RPMI7951 (cell line): ENCODE data around the gene KLK11. TPM values are rescaled to one million over a fixed set of nuclear protein-coding genes. Genes with fewer than 3 reads are reported as not detected.

Experiments used
- DNase-seq: peaks from one replicate; pipeline ENCODE4 v3.0.0-alpha.2; 2012; ENCODE audit warnings: low read depth
- total RNA-seq: library from RNA; depleted of rRNA; stranded (reverse); fragments of >200 nt; shearing (Covaris generic); gene quantifications from 2 replicates; pipeline ENCODE4 v1.2.3, GENCODE V29; 2014

KLK11 gene
- total RNA-seq, 1 experiment from 2014 or later = not detected

- peak; percentile 16 for DNase-seq
Measured at GRCh38 chr19:51029718-51030117, 3.3 kb upstream of the KLK11 start.

- no peak for DNase-seq
Measured at GRCh38 chr19:51027873-51028272, 1.5 kb upstream of the KLK11 start.

GRCh38 chr19:51027126-51027806 lies 850 bp upstream of the KLK11 start:
- no peak for DNase-seq

DNA sequence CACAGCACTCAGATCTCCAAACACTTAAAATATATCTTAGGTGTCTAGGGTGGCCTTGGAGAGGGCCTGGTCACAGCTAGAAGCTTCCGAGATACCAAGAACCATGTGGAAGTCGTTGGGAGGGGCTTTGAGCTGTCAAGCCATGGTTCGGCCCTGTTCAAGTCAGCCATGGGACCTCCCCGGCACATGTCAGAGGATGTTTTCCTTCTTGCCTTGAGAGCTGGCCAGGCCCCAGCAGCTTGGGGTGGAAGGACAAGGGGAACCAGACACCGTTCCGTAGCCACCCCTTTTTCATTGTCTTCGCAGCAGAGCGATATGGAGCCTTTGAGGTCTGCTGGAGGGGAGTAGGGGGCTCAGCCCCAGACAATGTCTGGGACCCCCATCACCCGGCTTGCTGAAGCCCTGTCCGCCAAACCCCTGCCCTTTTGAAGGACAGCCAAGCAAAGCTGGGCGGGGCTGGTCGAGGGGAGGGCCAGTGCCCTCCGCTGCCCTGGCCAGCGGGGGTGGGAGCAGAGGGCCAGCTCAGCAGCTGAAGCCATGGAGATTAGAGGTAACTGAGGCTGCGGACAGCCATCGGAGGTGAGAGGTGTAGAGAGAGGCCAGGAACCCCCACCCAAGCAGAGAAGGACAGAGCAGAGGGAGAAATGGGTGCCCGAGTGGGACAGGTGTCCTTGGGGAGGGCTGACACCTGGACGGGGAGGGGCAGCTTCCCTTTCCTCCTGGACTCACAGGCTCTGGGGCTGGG lies 435 bp downstream of the KLK11 start:
- DNase-seq = no peak

- no peak for DNase-seq
Measured at GRCh38 chr19:51025401-51025800, 1.0 kb downstream of the KLK11 start.

DNA sequence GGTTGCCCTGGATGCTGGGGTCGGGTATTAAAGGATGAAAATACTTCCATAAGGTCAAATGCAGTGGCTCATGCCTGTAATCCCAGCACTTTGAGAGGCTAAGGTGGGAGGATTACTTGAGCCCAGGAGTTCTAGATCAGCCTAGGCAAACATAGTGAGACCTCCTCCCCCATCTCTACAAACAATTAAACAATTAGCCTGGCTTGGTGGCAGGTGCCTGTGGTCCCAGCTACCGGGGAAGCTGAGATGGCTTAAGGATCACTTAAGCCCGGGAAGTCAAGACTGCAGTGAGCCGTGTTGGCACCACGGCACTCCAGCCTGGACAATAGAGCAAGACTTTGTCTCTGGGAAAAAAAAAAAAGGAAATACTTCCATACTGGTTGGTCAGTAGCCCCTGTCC lies 1.5 kb downstream of the KLK11 start:
- DNase-seq = no peak

GRCh38 chr19:51023946-51024345 lies 2.5 kb downstream of the KLK11 start:
- DNase-seq = no peak

DNA sequence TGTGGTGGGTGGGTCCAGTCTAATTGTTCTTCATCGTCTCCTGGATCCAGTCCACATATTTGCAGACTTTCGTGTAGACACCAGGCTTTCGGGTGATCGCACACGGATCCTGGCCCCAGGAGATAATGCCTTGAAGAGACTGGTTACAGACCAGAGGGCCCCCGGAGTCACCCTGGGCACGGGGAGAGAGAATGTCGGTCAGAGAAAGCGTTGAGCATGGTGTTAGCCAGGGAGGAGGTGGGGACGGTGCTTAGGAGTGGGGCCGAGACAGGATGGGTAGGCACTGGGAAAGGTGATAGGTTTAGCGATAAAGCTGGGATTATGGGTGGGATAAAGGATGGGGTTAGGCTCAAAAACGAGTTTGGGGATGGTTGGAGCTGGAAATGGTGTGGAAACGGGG lies 3.9 kb downstream of the KLK11 start:
- no peak for DNase-seq

DNA sequence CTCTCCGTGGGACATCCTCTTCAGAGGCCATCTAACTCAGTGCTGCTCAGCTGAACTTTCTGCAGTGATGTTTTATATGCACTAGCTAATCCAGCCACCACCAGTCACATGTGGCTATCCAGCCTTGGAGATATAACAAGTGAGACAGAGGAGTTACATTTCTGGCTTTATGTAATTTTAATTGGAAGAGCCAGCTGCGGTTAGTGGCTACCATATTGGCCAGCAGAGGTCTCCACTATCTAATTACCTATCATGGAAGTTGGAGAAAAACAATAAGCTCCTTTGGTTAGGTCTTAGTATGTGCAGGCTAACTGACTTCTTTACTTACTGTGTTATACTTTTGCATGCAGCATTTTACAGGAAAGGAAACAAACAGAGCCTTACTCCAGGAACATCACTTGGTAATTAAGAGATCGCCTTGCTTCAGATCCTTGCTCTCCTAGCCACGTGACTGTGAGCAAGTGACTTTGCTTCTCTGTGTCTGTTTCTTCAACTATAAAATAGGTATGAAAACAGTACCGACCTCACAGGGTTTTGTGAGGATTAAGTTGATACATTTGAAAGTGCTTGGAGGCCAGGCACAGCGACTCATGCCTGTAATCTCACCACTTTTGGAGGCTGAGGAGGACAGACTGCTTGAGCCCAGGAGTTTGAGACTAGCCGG lies 5.3 kb downstream of the KLK11 start:
- peak; percentile 57 for DNase-seq

GRCh38 chr19:51019544-51019925 lies 6.9 kb downstream of the KLK11 start, which contains the start of gene KLK10:
Gene KLK10 (minus strand): TSS chr19:51019709. CDS start chr19:51019130, 579 bp downstream.
- DNase-seq = no peak

- no peak for DNase-seq
Measured at GRCh38 chr19:51018745-51019543, 7.5 kb downstream of the KLK11 start.

DNA sequence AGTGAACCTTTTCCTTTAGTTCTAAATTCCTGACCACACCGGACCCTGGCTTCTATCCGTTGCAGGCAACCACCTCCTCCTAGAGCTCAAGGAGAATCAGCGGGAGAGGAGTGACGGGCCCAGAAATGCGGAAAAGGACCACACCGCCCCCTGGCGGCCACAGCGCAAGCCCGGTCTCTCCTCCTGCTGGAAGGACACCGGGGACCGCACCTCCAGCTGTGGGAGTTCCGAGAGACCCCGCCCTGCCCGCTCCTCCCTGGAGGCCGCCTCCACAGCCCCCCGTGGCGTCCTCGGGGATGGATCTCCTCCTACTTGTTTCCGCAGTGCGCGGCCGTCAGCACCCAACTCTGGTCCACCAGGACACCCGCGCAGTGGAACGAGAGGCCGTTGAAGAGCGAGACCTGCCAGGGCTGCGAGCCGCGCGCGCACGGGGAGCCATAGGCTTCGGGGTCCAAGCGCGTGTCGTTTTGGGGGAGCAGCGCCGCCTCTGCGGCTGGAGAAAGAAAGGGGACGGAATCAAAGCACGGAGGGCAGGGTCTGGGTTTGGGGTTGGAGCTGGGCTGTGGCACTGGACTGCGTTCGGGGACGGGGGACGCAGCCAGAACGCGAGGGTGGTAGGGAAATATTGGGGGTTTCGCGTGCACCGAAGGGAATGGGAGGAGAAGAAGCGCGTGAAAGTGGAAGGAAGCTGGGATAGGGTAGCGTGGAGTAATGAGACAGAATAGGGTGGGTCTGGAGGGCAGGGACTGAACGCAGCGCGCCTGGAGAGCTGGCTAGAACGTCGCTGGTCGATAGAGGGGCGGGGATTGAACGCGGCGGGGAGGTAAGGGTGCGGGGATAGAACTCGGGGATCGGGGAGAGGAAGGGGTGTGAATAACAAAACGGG lies 9.4 kb downstream of the KLK11 start:
- peak; percentile 37 for DNase-seq

- DNase-seq = no peak
Measured at GRCh38 chr19:51015691-51016267, 10.6 kb downstream of the KLK11 start.

DNA sequence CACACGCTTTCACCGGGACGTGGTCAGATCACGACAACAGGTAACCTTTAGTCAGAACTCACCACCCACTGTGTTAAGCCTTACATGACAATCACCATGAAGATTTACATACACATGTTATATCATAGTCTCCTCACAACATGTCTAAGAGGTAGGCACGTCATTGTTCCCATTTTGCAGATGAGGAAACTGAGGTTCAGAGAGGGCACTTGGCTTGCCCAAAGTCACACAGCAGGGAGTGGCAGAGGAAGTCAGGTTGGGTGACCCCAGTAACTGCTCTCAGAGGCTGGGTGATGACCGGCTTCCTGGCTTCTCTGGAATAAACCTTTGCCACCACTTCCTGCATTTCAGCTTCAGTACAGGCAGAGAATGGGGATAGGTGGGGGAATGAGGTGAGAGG lies 12.2 kb downstream of the KLK11 start:
- no peak for DNase-seq

GRCh38 chr19:51012661-51013190 lies 13.7 kb downstream of the KLK11 start:
- no peak for DNase-seq

GRCh38 chr19:51010066-51010795 lies 16.2 kb downstream of the KLK11 start:
- no peak for DNase-seq

DNA sequence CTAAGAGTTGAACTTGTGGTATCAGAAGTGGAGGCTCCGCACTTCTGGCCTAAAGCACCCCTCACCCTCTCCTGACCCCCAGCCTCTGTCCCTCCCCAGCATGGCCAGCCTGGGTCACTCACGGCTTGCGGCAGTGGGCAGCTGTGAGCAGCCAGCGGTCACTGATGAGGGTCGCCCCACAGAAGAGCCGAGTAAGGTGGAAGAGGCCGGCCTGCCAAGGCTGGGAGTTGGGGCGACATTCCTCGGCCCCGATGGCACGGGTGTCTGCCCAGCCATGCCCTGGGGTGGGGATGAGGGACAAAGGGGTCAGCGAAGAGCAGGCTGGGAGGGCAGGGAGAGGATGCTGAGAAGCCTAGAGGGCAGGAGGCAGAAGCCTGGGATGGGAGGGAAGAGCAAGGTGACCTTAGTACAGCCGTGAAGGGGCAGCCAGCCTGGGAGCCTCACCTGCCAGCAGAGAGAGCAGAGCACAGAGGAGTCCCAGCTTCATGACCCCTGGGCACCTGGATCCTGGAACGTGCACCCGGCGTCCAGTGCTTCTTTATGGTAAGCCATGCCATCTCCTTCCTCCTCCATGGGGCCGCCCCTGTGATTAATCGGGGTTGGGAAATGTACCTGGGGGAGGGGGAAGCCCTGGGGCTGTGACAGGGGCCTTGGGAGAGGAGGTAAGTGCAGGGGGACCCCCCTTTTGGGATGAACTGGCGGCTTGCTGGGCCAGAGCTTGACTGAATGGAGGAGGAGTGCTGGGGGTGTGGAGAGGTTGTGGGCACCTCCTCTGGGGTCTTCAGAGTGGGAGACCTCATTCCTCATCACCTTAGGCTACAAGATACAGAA lies 17.1 kb downstream of the KLK11 start:
- DNase-seq = no peak

DNA sequence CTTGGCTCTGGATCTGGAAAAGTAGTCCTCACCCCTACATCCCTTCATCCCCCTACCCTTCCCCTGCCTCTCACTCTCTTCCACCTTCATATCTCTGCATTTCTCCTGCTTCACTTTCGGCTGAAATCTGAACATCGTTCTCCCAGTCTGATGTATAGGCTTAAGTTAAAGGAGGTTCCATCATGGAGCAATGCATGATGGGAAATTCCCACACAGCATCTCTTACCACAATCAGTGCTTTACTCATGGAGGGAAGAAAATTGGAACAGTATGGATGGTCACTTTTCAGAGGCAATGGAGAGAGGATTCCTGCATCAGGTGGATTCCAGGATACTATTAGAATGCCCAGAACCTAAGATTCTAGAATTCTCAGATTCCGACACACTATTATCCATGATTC lies 18.9 kb downstream of the KLK11 start:
- no peak for DNase-seq

GRCh38 chr19:51006406-51006805 lies 20.0 kb downstream of the KLK11 start:
- no peak for DNase-seq
